Left ventricle myocardium inferior (tissue), 1 donor: ENCODE measurements around the gene ERVV-1. TPM values are rescaled to one million over a fixed set of nuclear protein-coding genes. Genes with fewer than 3 reads are reported as not detected.
A peak's percentile ranks its signal among the peaks of the same experiment; 100 is the strongest.

Experiments used
- DNase-seq: peaks from one replicate; pipeline ENCODE4 v3.0.0-alpha.2; 2020
- H3K27ac ChIP-seq: fragments of 200-600 bp; replicated peaks from 2 replicates; pipeline ENCODE4 v1.8.0; 2021
- H3K27me3 ChIP-seq: fragments of 200-600 bp; 2 replicates; pipeline ENCODE4 v1.8.0; 2021; ENCODE audit warnings: low read depth
- H3K36me3 ChIP-seq: fragments of 200-600 bp; 2 replicates; pipeline ENCODE4 v1.8.0; 2021
- H3K4me1 ChIP-seq: fragments of 200-600 bp; 2 replicates; pipeline ENCODE4 v1.8.0; 2021
- H3K4me3 ChIP-seq: fragments of 200-600 bp; 2 replicates; pipeline ENCODE4 v1.8.0; 2021; ENCODE audit warnings: mild to moderate bottlenecking, moderate library complexity
- H3K9me3 ChIP-seq: fragments of 200-600 bp; replicated peaks from 2 replicates; pipeline ENCODE4 v1.8.0; 2021
- intact Hi-C: fragments of 100-400 bp; cut with micrococcal nuclease; formaldehyde crosslinking; loops from one replicate; pipeline ENCODE4 v1.11.0; 2022
- total RNA-seq: library from RNA; stranded (reverse); fragmentation: NEBNext Ultra II Directional; extraction: Animal tissue kit (Norgen Biotek cat#: 25700); gene quantifications from one replicate; pipeline ENCODE4 v1.2.1, GENCODE V29; 2021
- TF ChIP-seq, protein P1 (sequence below): fragments of 200-600 bp; IDR thresholded peaks from 2 replicates; pipeline ENCODE4 v1.8.0; 2021; ENCODE audit warnings: antibody characterized with exemption, mild to moderate bottlenecking, borderline replicate concordance
- donor health status: DM: no; HTN: yes; CAD: no; lungs with severe emphysema.

The ERVV-1 gene
- total RNA-seq, 1 donor from 2014 or later = 0.11 TPM

DNA sequence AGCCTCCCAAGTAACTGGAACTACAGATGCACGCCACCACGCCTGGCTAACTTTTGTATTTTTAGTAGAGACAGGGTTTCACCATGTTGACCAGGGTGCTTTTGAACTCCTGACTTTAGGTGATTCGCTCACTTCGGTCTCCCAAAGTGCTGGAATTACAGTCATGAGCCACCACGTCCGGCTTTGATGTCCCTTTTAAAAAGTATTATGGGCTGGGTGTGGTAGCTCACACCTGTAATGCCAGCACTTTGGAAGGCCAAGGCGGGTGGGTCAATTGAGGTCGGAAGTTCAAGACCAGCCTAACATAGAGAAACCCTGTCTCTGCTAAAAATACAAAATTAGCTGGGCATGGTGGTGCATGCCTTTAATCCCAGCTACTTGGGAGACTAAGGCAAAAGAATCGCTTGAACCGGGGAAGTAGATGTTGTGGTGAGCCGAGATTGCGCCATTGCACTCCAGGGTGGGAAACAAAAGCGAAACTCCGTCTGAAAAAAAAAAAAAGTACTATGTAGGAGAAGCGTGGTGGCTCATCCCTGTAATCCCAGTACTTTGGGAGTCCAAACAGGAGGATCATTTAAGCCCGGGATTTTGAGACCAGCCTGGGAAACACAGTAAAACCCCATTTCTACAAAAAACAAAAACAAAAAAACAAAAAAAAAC lies 22.8 kb upstream of the ERVV-1 start:
- no peak overlapping the region for H3K27ac ChIP-seq
- no peaks in the 10 kb centered on the region for H3K27me3 ChIP-seq
- intact Hi-C loops = no loop called here
- DNase-seq = no peak
- no peaks in the 10 kb centered on the region for H3K9me3 ChIP-seq
- H3K4me1 ChIP-seq = peaks cover 23% of the 10 kb centered on the region
- H3K4me3 ChIP-seq = no peak overlapping the region
- peaks cover 40% of the 10 kb centered on the region for H3K36me3 ChIP-seq
- TF ChIP-seq, protein P1, sequence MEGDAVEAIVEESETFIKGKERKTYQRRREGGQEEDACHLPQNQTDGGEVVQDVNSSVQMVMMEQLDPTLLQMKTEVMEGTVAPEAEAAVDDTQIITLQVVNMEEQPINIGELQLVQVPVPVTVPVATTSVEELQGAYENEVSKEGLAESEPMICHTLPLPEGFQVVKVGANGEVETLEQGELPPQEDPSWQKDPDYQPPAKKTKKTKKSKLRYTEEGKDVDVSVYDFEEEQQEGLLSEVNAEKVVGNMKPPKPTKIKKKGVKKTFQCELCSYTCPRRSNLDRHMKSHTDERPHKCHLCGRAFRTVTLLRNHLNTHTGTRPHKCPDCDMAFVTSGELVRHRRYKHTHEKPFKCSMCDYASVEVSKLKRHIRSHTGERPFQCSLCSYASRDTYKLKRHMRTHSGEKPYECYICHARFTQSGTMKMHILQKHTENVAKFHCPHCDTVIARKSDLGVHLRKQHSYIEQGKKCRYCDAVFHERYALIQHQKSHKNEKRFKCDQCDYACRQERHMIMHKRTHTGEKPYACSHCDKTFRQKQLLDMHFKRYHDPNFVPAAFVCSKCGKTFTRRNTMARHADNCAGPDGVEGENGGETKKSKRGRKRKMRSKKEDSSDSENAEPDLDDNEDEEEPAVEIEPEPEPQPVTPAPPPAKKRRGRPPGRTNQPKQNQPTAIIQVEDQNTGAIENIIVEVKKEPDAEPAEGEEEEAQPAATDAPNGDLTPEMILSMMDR = no peak

DNA sequence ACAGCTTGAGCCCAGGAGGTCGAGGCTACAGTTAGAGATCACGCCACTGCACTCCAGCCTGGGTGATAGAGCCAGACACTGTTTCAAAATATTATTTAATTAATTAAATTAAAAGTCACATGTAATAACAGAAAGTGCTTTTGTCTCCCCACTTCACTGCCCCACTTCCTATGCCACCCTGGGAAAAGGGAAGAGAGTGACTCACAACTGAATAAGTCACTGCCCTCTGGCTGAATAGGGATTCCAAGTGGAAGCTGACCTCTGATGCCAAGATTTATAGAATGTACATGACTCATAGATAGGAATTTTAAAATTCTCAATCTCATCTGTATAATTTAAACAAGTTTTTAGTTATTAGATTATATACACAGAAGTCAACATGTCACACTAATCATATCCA lies 22.2 kb upstream of the ERVV-1 start:
- intact Hi-C loops = no loop called here
- H3K9me3 ChIP-seq = no peaks in the 10 kb centered on the region

DNA sequence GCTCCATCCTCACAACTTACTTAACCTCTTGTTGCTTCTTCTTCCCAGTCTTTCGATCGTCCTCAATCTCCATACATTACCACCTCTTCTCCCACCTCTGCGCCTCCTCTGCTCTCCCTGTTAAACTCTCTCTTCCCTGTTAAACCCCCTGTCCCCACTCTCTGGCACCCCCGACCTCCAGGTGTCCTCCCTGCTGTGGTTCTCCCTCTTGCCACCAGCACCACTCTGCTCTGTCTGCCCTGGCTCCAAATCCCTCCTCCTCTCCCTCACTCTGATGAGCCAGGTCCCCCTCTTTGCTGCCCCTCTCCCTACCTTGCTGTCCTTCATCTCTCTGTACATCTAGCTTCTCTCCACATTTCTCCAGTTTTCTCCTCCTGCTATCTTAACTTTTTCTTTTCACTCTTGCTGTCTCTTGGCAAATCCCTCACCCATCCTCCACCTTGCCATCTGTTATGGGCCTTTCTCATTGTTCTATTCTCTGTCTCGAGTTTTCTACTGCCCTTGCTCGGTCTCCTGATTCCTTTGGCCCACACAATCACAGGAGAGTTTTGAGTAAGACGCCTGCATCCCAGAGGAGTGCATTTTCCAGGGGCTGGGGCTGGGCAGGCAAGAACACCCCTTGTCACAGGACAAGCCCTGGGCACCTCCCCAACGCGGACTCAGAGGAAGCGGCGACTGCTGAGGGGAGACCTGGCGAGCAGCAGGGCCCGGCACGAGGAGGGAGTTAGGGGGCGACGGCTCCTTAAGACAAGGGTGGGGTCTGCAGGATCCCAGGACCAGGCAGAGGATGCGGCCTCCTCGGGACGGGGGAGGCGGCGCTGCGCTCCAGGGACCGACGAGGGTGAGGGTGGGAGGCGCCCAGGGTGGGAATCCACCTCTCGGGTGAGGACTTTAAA lies 21.4 kb upstream of the ERVV-1 start:
- H3K27me3 ChIP-seq = no peaks in the 10 kb centered on the region
- peaks cover 6% of the 10 kb centered on the region for H3K9me3 ChIP-seq
- H3K36me3 ChIP-seq = peaks cover 26% of the 10 kb centered on the region
- peak; percentile 18 for DNase-seq
- intact Hi-C loops = no loop called here
- TF ChIP-seq, protein P1 = no peak
- H3K27ac ChIP-seq = peak overlapping the region; percentile 73
- H3K4me1 ChIP-seq = peaks cover 23% of the 10 kb centered on the region
- H3K4me3 ChIP-seq = peak overlapping the region; percentile 71

More for the DNA sequence above, 22.2 kb upstream of the ERVV-1 start:
- H3K4me3 ChIP-seq = no peak overlapping the region
- H3K27ac ChIP-seq = no peak overlapping the region
- H3K27me3 ChIP-seq = no peaks in the 10 kb centered on the region
- H3K36me3 ChIP-seq = peaks cover 34% of the 10 kb centered on the region
- H3K4me1 ChIP-seq = peaks cover 23% of the 10 kb centered on the region
- DNase-seq = no peak
- TF ChIP-seq, protein P1 = no peak

DNA sequence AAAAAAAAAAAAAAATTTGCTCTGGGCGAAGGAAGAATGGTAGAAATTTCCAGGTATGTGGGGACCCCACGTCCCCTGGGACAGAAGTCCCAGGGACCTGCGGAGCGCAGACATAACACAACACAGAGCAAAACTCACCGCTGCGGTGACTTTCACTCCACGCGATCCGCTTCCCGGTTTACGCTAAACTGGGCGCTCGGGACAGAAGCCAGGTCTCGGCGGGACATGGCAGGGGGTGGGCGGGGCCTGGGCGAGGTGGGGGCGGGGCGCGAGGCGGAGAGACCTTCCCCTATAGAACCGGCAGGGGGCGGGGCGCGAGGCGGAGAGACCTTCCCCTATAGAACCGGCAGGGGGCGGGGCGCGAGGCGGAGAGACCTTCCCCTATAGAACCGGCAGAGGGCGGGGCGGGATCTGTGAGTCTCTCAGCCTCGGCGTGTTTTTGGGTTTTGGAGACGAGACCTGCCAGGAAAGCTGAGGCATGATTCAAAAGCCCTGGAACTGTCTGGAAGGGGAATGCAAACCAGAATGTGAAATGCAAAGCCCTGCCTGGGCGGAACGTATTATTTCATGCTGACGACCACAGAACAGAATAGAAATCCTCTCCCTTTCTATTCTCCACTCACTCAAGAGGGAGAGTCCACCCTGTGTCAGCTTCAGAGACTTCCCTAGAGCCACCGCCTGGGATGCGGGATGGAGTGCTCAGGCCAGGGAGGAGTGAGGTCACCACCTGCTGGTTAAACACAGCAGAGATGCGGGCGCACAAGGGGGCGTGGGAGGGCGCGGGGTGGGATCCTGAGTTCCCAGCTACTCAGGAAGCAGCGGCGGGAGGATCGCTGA lies 20.2 kb upstream of the ERVV-1 start:
- intact Hi-C loops = no loop called here
- peak; percentile 75 for DNase-seq
- peaks cover 10% of the 10 kb centered on the region for H3K9me3 ChIP-seq
- no peaks in the 10 kb centered on the region for H3K27me3 ChIP-seq
- peak overlapping the region; percentile 71 for H3K4me3 ChIP-seq
- peak overlapping the region; percentile 73 for H3K27ac ChIP-seq
- peaks cover 23% of the 10 kb centered on the region for H3K4me1 ChIP-seq
- H3K36me3 ChIP-seq = peaks cover 14% of the 10 kb centered on the region
- TF ChIP-seq, protein P1 = peak; percentile 85

DNA sequence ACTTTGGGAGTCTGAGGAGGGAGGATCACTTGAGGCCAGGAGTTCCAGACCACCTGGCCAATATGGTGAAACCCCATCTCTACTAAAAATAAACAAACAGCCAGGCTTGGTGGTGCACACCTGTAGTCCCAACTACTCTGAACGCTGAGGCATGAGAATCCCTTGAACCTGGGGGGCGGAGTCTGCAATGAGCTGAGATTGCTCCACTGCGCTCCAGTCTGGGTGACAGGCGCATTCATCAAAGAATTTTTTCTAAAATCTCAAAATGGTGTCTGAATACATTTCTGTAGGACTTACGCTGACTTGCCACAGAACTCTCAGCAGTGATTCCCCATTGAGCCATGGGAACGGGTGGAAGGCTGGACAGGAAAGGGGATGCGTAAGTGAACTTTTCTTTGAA lies 18.0 kb upstream of the ERVV-1 start:
- TF ChIP-seq, protein P1 = no peak
- no peak for DNase-seq
- intact Hi-C loops = no loop called here

More for the DNA sequence above, 18.0 kb upstream of the ERVV-1 start:
- H3K27me3 ChIP-seq = no peaks in the 10 kb centered on the region
- H3K27ac ChIP-seq = no peak overlapping the region
- peaks cover 23% of the 10 kb centered on the region for H3K4me1 ChIP-seq
- H3K9me3 ChIP-seq = peaks cover 10% of the 10 kb centered on the region
- H3K4me3 ChIP-seq = no peak overlapping the region
- H3K36me3 ChIP-seq = no peaks in the 10 kb centered on the region
